NCI-H1092 (cell line): Measurements from ENCODE around the gene EXOC3.
A peak's percentile ranks its signal among the peaks of the same experiment; 100 is the strongest.
"Not testable (repeated sequence)": the region's sequence is repeated elsewhere in the genome, so short reads cannot be mapped to it uniquely, and the experiment has no call there.

Source experiments
- DNase-seq: peaks from one replicate; lab custom pipeline; 2025; lab: John Stamatoyannopoulos, UW

EXOC3 gene

DNA sequence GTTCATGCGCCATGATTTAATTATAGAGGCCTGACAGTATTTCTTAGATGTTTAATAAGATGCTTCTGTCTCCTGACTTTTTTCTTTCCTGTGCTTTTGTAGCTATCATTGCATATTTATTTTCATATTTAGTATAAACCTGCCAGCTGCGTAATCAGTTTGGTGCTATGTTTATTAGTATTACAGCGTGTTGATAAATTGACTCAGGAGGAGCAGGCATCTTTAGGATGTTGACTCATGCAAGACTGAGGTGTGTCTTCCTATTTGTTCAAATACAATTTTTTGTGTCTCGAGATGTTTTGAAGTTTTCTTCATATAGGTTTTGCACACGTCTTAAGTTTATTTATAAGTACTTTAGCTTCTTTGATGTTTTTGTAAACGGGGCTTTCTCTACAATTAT is 35.9 kb upstream of the EXOC3 start:
- DNase-seq = no peak

DNA sequence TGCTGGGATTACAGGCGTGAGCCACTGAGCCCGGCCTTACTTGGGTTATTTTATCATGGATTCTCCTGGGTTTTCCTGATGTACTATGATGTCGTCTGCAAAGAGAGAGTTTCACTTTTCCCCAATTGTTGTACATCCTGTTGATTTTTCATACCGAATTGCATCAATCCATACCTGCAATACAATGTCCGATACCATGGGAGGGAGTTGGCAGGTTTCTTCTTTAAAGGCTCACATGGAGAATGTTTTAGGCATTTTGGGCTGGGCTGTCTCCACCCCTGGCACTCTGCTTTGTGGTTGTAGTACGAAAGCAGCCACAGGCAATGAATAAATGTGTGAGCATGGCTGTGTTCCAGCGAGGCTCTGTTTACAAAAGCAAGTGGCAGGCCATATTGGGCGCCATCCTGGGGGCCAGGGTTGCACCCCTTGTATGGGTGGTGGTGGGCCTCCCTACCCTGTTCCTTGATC is 35.1 kb upstream of the EXOC3 start:
- no peak for DNase-seq

DNA sequence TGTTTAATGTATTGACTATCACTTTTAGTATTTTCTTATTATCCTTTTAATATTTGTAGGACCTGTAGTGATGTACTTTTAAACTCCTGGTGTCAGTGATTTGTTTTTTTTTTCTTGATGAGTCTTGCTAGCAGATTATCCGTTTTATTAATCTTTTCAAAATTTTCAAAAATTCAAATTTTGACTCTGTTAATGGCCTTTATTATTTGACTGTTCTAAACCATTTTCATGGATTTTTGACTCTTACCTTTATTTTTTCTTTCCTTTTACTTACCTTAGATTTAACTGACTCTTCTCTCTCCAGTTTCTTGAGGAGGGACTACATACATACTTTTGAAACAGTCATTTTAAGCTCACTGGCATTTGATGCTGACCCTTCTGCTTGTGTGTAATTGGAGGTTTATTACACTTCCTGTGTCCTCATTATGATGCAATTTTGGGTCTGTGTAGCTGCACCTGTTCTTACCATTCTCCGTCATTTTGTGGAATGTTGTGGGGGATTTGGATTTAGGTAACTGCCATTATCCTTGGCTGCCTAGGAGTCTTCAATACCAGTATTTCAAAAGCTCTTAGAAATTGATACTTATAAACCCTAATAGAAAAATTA is 32.0 kb upstream of the EXOC3 start:
- DNase-seq = no peak

DNA sequence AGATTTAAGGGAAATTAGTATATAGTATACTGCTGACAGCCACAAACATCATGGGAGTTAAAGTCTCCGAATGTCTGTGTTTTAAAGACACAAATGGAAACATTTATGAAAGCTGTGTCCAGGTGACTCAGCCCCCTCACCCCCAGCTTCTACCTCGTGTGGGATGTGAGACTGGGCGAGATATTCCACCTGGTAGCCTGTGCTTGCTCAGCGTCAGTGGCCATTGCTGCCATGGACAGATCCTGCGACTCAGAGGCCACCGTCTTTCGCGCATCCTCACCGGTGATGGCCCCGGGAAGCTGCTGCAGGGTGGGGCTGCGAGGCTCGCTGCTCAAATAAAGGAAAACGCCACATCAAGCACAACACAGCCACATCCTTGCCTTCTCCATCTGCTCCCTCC is 31.2 kb upstream of the EXOC3 start:
- DNase-seq = no peak

DNA sequence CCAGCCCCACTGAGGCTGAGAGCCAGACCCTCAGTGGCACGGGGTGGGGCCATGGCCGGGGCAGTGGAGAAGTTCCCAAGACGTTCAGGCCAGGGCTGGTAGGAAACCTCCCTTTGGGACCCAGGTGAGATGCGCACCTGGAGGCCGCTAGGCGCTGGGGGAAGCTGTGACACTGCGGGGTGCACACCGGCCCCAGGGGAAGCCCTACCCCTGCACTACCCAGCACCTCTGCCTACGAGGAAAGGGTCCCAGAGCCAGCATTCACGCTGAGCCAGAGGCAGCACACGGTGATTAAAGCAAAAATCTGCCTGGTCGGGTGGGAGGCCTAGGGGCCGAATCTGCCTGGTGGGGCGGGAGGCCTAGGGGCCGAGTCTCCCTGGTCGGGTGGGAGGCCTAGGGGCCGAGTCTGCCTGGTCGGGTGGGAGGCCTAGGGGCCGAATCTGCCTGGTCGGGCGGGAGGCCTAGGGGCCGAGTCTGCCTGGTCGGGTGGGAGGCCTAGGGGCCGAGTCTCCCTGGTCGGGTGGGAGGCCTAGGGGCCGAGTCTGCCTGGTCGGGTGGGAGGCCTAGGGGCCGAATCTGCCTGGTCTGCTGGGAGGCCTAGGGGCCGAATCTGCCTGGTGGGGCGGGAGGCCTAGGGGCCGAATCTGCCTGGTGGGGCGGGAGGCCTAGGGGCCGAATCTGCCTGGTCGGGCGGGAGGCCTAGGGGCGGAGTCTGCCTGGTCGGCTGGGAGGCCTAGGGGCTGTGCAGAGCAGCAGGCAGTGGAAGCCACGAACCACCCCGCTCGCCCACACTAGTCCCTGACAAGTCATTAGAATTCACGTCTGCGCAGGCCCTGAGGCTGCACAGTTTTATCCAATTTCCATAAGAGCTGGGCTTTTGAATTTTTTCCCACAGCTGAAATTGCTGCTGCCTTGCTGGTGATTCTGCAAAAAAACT is 27.7 kb upstream of the EXOC3 start:
- not testable (repeated sequence) for DNase-seq

DNA sequence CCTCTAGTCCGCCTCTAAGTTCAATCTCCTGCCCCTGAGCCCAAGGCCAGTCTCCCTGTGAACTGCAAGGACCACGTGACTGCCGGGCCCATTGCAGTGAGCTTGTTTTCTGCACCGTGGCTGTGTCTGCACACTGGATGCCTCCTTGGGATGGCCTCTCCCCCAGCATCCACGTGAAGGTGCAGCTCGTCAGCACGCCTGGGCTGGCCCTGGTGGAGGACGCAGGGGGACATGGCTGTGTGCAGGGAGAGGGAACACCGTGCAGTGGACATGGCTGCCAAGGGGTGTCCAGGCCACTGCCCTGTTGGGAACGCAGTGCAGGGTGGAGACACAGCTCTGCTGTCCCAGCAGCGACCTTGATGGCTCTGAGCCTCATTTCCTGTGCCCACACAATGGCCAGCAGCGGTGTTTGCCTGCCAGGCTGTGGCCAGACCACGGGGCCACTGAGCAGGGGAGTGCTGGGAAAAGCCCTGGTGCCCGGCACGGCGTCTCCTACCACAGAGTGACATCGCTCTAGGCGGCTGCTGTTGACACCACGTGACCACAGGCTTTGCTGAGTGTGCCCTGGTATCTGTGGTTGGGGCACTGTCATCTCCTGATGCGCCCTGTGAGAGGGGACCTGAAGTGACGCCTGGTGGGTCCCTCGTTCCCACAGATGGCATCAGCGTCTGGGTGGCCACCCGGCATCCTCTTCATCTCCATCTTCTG is 26.9 kb upstream of the EXOC3 start:
- no peak for DNase-seq

DNA sequence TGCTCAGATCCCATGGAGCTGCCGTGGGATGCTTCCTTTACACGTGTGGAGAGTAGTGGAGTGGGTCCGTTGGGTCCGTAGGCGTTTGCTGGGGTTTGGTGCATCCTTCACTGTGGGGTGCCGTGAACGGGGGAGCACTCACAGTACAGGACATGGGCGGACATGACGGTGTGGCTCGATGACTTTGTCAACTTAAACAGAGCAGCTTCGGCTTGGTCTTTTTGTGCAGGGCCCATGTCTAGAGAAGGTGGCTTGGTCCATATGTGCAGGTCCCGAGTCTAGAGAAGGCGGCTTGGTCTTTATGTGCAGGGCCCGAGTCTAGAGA is 26.4 kb upstream of the EXOC3 start:
- no peak for DNase-seq

DNA sequence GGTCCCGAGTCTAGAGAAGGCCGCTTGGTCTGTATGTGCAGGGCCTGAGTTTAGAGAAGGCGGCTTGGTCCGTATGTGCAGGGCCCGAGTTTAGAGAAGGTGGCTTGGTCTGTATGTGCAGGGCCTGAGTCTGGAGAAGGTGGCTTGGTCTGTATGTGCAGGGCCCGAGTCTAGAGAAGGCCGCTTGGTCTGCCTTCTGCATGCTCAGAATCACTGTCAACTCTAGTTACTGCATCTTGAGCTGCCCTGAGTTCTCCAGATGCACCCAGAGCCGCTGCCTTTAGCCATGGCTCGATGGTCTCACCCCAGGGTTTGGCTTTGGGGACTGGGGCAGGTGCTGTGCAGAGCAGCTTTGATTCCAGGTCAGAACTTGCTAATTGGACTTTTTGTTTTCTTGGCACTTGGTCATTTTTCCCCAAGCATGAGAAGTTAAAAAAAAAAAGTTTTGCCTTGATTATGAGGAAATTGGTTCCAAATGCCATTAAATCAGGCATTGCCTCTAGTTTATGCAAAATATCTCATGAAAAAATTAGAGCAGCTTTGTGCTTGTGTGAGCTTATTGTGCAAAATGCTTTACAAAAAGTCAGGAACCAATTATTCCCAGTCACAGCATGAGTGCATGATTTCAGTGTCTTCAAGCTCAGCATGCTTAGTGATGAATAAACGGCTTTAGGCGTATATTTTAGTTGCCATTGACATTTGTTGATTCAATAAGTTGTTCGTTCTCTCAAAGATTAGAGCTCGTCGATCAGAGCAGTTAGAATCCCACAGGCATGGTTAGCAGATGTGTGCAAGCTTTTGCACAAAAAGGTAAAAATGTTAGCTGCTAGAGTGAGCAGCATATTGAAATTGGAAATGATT is 25.4 kb upstream of the EXOC3 start:
- no peak for DNase-seq

DNA sequence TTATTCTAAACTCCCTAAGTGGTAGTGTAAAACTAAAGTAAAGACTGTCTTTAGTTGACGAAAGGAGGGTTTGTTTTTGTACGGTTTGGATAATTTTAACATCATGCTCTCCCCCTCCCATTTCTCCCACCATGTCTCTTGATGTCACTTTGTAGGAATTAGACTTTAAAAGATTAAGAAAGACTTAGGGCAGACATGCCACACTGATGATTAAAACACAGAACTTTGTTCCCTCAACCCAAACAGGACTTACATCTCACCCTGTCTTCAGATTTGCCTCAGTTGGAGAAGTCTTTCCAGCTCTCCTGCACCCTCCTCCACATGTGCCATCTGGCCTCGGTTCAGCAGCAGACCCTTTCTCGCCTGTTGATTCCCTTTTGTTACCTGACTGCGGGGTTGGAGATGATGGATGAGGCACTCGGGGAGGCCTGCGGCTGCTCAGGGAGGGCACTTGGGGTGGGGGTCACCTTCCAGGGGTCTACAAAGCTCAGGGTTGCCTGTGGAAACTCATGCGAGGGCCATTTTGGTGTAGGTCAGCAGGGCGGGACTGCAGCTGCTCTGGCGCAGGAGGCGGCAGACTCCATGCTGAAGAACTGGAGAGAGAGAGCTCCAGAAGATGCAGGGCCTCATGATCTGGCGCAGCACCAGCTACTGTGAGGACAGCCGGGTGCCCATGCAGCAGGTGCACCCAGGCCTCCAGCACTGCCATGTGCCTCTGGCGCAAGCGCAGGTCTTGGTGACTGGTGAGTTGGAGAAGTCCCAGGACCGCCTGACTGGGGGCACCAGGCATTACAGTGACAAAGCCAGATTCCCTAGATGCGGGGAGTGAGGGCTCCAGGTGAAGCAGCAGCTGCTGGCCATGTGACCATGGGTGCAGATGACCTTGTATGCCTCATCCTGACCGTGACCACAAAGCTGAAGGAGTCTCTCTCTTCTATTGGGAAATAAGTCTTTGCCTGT is 24.5 kb upstream of the EXOC3 start:
- DNase-seq = peak; percentile 54

DNA sequence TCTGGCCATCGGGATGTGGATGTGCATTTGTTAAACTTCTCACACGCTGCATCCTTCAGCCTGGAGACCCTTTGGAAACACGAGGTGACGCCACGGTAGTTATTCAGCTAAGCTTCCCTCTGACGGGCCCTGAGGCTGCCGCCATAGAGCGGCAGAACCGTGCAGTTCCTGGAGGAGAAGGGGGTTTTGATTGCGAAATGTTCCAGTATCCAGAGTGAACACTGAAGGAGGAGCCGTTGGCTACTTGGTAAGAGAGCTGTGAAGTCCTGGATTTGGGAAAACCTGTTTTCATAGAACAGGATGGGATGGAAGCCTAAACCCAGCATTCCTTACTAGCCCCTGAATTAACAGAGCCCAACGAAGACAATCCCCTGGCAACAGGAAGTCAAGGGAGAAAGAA is 23.0 kb upstream of the EXOC3 start:
- no peak for DNase-seq

DNA sequence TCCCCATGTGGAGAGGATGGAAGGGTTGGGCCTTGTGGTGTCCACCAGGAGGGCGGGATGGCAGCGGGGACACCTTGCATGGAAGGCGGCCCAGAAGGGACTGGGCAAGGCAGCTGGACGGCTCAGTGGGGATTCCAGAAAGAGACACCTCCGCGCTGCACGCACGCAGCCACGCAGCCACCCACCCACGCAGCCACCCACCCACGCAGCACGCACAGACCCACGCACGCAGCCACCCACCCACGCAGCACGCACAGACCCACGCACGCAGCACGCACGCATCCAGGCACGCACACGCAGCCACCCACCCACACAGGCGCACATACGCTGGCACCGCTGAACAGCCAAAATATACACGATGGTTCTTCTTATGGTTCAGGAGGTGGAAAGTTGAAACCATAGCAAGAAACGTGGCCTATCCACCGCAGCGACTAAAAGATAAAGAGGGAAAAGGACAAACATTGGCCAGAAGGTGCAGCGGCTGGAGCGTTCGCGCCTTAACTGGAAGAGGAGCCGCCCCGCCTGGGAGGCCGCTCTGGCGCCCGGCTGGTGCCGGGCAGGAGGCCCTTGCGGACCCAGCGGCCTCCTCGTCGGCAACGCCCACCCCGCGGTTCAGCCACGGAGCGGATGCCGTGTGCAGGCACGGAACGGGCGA is 22.2 kb upstream of the EXOC3 start:
- no peak for DNase-seq

DNA sequence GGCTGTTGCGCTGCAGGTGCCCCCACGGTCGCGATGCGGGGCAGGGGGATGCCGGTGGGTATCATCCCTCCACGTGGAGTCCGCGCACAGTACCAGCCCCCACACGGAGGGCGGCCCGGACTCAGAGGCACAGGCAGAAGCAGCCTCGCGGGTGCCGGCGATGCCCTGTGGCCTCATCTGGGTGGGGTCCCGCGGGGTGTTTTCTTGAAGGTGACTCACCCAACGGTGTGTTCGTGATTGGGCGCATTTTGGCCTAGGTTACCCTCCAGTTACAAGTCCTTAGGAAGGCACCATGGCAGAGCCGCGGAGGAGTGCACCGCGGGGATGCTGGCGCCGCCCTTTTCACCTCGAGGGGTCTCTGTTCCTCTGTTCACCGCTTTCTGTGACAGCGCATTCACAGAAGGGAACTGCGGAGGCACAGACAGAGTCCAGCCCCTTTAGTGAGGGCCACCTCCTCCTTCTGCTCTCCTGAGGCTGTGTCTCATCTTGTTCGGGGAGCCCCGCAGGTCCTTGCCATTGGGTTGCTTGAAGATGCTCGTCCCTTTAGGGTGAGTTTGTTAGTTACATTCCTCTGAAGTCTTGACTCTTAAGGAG is 21.6 kb upstream of the EXOC3 start:
- DNase-seq = no peak

DNA sequence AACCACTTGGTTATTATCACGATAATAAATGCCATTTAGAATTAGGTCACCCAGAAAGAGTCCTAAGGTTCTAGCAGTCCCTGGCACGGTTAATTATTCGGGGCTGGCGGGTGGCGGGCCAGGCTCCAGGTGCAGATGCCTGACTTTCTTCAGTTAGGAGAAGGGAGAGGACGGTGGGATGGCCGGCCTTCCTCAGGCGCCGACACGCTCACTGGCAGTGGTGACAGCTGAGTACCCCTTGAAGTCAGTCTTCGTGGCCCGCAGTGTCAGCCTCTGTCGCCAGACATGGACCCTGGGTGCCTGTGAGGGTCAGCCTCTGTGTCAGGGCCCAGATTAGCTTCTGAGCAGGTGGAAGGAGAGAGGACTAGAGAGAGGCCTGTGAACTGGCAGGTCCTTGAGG is 21.1 kb upstream of the EXOC3 start:
- no peak for DNase-seq

DNA sequence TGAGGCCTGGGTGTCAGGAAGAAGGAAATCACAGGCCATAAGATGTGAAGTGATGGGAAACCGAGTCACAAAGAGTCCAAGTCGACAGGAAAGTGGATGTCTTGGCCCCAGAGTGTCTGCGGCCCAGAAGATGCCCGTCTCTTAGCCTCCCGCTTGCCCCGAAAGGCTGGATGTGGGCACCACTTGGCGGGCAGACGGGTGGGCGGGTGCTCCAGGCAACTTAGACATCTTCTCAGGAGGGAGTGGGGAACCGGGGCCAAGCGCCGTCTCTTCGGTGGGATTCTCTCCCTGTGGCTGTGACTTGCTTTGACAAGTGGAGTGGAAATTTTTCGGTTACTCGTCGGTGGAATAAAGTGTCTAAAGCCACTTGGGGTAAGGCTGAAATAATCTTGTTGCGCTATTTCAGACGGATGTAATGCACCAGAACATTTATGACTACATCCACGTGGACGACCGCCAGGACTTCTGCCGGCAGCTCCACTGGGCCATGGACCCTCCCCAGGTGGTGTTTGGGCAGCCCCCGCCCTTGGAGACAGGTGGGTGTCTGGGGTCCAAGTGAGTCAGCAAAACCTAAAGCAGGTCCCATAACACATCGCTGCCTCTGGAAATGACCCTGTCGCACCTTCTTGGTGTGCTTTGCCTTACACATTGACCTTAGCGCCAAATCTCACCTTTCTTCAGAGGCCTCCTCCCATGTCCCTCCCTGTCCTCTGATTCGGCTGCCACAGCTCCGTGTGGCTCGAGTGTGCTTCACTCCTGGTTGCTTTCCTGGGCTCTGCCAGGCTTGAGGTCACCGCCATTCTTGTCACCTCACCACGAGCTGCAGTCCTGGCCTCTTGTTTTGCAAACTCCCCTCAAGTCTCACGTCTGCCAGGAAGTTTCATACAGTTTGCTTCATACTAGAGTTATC is 20.4 kb upstream of the EXOC3 start:
- DNase-seq = no peak

DNA sequence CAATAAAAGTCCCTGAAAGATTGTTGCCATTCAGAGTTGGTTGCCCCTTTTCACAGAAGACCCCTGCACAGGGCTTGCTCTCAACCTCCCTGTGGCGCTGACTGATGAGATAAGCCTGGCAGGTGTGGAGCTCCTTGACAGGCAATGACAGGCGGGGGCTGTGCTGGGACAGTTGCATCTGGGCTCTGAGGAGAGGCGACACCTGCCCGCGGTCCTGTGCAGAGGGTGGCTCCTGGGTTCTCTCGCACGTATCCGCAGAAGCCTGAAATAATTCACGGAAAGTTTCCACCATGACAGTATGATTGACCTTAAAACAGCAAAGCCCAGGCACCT is 19.8 kb upstream of the EXOC3 start:
- DNase-seq = no peak

DNA sequence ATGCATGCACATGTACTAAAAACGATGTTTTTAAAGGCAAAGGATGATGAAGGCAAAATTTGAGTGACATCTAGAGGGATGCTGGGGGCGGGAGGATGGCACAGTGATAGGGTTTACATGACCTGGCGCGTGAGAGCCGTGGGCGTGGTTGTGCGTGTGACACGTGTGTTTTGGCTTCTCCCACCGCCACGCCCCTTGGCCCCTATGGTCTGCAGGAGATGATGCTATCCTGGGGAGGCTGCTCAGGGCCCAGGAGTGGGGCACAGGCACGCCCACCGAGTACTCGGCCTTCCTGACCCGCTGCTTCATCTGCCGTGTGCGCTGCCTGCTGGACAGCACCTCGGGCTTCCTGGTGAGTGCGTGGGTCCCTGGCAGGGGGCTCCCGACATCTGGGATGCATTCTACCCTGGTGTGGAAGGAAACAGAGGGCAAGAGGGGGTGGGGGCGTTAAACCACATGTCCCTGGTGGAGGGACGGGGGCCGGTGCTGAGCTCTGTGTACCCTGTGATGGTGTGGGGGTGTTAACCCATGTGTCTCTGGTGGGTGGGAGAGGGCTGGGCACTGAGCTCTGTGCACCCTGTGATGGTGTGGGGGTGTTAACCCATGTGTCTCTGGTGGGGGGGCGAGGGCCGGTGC is 19.2 kb upstream of the EXOC3 start:
- DNase-seq = no peak

DNA sequence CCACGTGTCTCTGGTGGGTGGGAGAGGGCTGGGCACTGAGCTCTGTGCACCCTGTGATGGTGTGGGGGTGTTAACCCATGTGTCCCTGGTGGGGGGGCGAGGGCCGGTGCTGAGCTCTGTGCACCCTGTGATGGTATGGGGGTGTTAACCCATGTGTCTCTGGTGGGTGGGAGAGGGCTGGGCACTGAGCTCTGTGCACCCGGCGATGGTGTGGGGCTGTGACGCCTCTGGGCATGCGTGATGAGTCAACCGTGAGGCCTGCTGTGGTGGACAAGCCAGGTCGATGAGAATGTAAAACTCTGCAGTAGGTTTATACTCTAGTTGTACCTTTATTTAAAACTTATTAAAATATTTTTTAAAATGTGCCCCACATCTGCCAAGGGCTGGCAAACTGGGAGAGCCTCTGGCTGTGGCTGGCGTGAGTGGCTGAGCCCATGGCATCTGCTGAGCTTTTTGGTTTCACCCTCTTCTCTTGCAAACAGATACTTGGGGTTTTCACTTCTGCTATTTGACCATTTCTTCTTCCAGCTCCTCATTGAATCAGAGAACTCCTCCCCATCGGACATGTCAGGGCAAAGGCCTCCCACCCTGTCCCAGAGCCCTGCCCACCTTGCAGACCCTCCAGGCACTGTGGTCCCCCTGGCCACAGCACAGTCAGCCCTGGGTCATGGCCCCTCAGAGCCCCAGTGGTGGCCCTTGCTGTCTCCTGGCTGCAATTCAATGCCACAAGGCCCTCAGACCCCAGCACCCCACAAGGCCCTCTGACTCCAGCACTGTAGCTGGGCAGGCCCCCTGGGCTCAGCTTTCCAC is 18.5 kb upstream of the EXOC3 start:
- DNase-seq = no peak

DNA sequence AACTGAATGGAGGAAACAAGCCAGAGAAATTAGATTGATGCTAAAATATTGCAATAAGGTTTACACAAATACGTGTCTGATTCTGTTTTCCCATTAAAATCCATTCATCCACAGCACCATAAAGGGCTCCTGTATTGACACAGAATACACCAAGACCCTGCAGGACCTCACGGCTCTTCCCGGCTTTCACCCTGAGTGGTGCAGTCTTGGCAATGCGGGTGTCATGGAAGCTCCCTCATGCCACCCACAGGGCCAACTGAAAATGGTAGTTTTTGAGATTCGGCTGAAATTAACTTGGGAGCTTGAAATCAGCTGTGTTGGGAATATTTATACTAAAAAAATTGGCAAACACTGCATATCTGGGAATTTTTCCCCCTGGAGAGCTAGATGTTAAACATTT is 17.3 kb upstream of the EXOC3 start:
- peak; percentile 71 for DNase-seq
